RWPE1 (cell line): ENCODE data around the gene APBA2.
"Not testable (repeated sequence)": the region's sequence is repeated elsewhere in the genome, so short reads cannot be mapped to it uniquely, and the experiment has no call there.

Source experiments
- CTCF ChIA-PET: fragments of 350-600 bp; sonication (Branson Sonifier 250); formaldehyde crosslinking; extraction: SDS; loops from one replicate; lab custom pipeline; 2021; lab: Yijun Ruan, JAX
- POLR2A ChIA-PET: fragments of 400-600 bp; formaldehyde crosslinking; extraction: SDS; loops from one replicate; lab custom pipeline; 2020; ENCODE audit warnings: antibody characterized with exemption; ENCODE audit not compliant: low non-redundant PET; lab: Yijun Ruan, JAX
- DNase-seq: peaks from one replicate; pipeline ENCODE4 v3.0.0; 2012; ENCODE audit warnings: low spot score
- H3K27ac ChIP-seq: fragments of 450-650 bp; 2 replicates; pipeline ENCODE4 v1.5.1; 2017
- CTCF ChIP-seq: fragments of 450-650 bp; conservative IDR thresholded peaks from 2 replicates; pipeline ENCODE4 v1.5.1; 2017; ENCODE audit warnings: low read depth, mild to moderate bottlenecking

The APBA2 gene

GRCh38 chr15:28887339-28888174, 1.8 kb downstream of the APBA2 start:
- POLR2A ChIA-PET = no interaction called here
- CTCF ChIA-PET = interaction anchor here (0.6 to 1.2 kb wide), 3 partner anchors 30 to 216 kb away, joined by 4 read pairs; no protein-coding TSS in a partner anchor
- no peak overlapping the region for H3K27ac ChIP-seq
- DNase-seq = no peak
- TF ChIP-seq CTCF = no peak

GRCh38 chr15:28888302-28888894, 2.6 kb downstream of the APBA2 start:
- no peak for DNase-seq
- no peak for TF ChIP-seq CTCF
- POLR2A ChIA-PET = no interaction called here
- no peak overlapping the region for H3K27ac ChIP-seq
- CTCF ChIA-PET = interaction anchor here (1.2 kb wide), 1 partner anchor 215 kb away, joined by 4 read pairs; no protein-coding TSS in a partner anchor

- DNase-seq = no peak
- ChIA-PET CTCF (interaction anchor here (1.2 kb wide), 1 partner anchor 215 kb away, joined by 4 read pairs; no protein-coding TSS in a partner anchor), POLR2A (no interaction called here)
- H3K27ac ChIP-seq = no peak overlapping the region
- no peak for TF ChIP-seq CTCF
Observed at GRCh38 chr15:28888900-28889299, 3.1 kb downstream of the APBA2 start.

- no peak overlapping the region for H3K27ac ChIP-seq
- CTCF ChIA-PET = no interaction called here
- POLR2A ChIA-PET = no interaction called here
- TF ChIP-seq CTCF = no peak
- no peak for DNase-seq
Observed at GRCh38 chr15:28889346-28889745, 3.6 kb downstream of the APBA2 start.

- POLR2A ChIA-PET, H3K27ac ChIP-seq: not testable (repeated sequence)
- CTCF ChIA-PET = interaction anchor here (0.6 kb wide), 1 partner anchor 218 kb away, joined by 3 read pairs; no protein-coding TSS in a partner anchor
Observed at GRCh38 chr15:28889871-28890270, 4.1 kb downstream of the APBA2 start.

GRCh38 chr15:28890291-28890690, 4.5 kb downstream of the APBA2 start:
- H3K27ac ChIP-seq, POLR2A ChIA-PET, DNase-seq: not testable (repeated sequence)
- CTCF ChIA-PET = interaction anchor here (0.6 kb wide), 1 partner anchor 218 kb away, joined by 3 read pairs; no protein-coding TSS in a partner anchor

More at GRCh38 chr15:28889871-28890270, 4.1 kb downstream of the APBA2 start:
- not testable (repeated sequence) for DNase-seq

GRCh38 chr15:28890711-28891495, 5.1 kb downstream of the APBA2 start:
- ChIA-PET CTCF (no interaction called here), POLR2A (no interaction called here)
- H3K27ac ChIP-seq = no peak overlapping the region
- no peak for TF ChIP-seq CTCF
- DNase-seq = no peak
